K562 (cell line): ENCODE data around the gene CENPT.

Experiments used
- CEBPG ChIP-seq, 3 experiments: fragments of 200-800 bp in 1 of 3; sonication (Bioruptor generic) in 1 of 3; sonication (generic) in 1 of 3; formaldehyde crosslinking in 1 of 3; IDR thresholded peaks in 2 of 3; conservative IDR thresholded peaks in 1 of 3; 2 replicates each; pipeline versions ENCODE4 v1.6.1 to v1.8.0; 2016 to 2022; ENCODE audit warnings: missing compliant biosample characterization in 2 of 3, missing genetic modification characterization in 2 of 3, mild to moderate bottlenecking in 1 of 3, missing genetic modification reagents in 1 of 3
- CTCF ChIP-seq, 3 experiments: IDR thresholded peaks in 2 of 3; conservative IDR thresholded peaks in 1 of 3; 2 replicates each; pipeline ENCODE4 v1.5.1; 2011 to 2012; ENCODE audit warnings: low read length in 3 of 3, mild to moderate bottlenecking in 3 of 3, control low read depth in 2 of 3, improper control_type of control experiment in 1 of 3, inconsistent platforms in 1 of 3, low read depth in 1 of 3, mixed read lengths in 1 of 3, moderate library complexity in 1 of 3; ENCODE audit not compliant: insufficient read depth in 2 of 3
- FUS ChIP-seq: fragments of 200-400 bp; formaldehyde crosslinking; optimal IDR thresholded peaks from 2 replicates; pipeline ENCODE3; 2017; ENCODE audit warnings: low read depth, low read length
- HOXB6 ChIP-seq: fragments of 250-450 bp; sonication (Bioruptor Pico); IDR thresholded peaks from 2 replicates; pipeline ENCODE4 v1.5.1; 2022; ENCODE audit warnings: mild to moderate bottlenecking, borderline replicate concordance
- NFE2L1 ChIP-seq: fragments of 450-650 bp; IDR thresholded peaks from 2 replicates; pipeline ENCODE4 v1.6.1; 2016; ENCODE audit warnings: missing genetic modification characterization, low read depth, mild to moderate bottlenecking, missing compliant biosample characterization, moderate library complexity, borderline replicate concordance
- NUFIP1 ChIP-seq: fragments of 450-650 bp; IDR thresholded peaks from 2 replicates; pipeline ENCODE4 v1.6.1; 2018; ENCODE audit not compliant: partially characterized antibody
- REST ChIP-seq, 2 experiments: fragments of 450-650 bp; formaldehyde crosslinking in 1 of 2; IDR thresholded peaks; 2 replicates each; pipeline versions ENCODE4 v1.4.0 to v1.6.1; 2014 to 2020; ENCODE audit warnings: mild to moderate bottlenecking in 2 of 2, borderline replicate concordance in 1 of 2, low read depth in 1 of 2
- ZNF398 ChIP-seq: fragments of 250-450 bp; sonication (Bioruptor Pico); IDR thresholded peaks from 2 replicates; pipeline ENCODE4 v1.8.0; 2021; ENCODE audit warnings: moderate library complexity, mild to moderate bottlenecking, inconsistent platforms

- TF ChIP-seq CEBPG (CRISPR knock-in tag; IDR thresholded peaks at IDR 0.05), result no peak
- TF ChIP-seq CEBPG (tag; conservative IDR thresholded peaks at IDR 0.05 in 1 of 2, IDR thresholded peaks at IDR 0.05 in 1 of 2), result no peak
- TF ChIP-seq NFE2L1 (tag), result no peak
- no peak; the same call in 1 of the 2 replicates for TF ChIP-seq REST (IDR thresholded peaks at IDR 0.05; ENCODE audit: borderline replicate concordance)
- no peak for TF ChIP-seq REST (CRISPR knock-in tag; IDR thresholded peaks at IDR 0.05; ENCODE audit: low read depth)
- TF ChIP-seq ZNF398, result no peak
- no peak for TF ChIP-seq CTCF (IDR thresholded peaks at IDR 0.05 in 2 of 3, conservative IDR thresholded peaks at IDR 0.05 in 1 of 3; ENCODE audit: insufficient read depth in 2 of 3, low read depth in 1 of 3, low read length in 3 of 3)
- no peak for TF ChIP-seq NUFIP1
- TF ChIP-seq FUS, result no peak
- TF ChIP-seq HOXB6 (CRISPR knock-in tag), result no peak
These were observed 13.9 kb downstream of the CENPT start for GRCh38 chr16:67833415-67834241.
